Activated CD4-positive, alpha-beta T cell treated with anti-CD3 and anti-CD28 coated beads, Interleukin-2, amount 50 U/mL, for 16 hours (primary cell): ENCODE measurements around the gene OR2T3.
"Not testable (repeated sequence)": the region's sequence is repeated elsewhere in the genome, so short reads cannot be mapped to it uniquely, and the experiment has no call there.

Experiments
- DNase-seq: peaks from one replicate; pipeline ENCODE4 v3.0.0-alpha.2; 2020

OR2T3 gene

GRCh38 chr1:248472111-248472510 lies 1.0 kb upstream of the OR2T3 start:
- DNase-seq = not testable (repeated sequence)

GRCh38 chr1:248475660-248476059 lies 2.5 kb downstream of the OR2T3 start:
- not testable (repeated sequence) for DNase-seq

GRCh38 chr1:248481686-248482579 lies 8.8 kb downstream of the OR2T3 start:
- peak; percentile 57 for DNase-seq

GRCh38 chr1:248488289-248488688 lies 15.1 kb downstream of the OR2T3 start, which contains the start of gene OR2T5:
TSS of gene OR2T5 (plus strand) at chr1:248488589. CDS start at chr1:248488589, 0 bp downstream.
- not testable (repeated sequence) for DNase-seq

- DNase-seq = not testable (repeated sequence)
These were observed 23.5 kb downstream of the OR2T3 start for GRCh38 chr1:248496661-248497060.

- not testable (repeated sequence) for DNase-seq
These were observed 27.3 kb downstream of the OR2T3 start for GRCh38 chr1:248500305-248501035.

GRCh38 chr1:248507773-248508172 lies 34.6 kb downstream of the OR2T3 start, which contains the start of gene OR2G6:
TSS of gene OR2G6 (plus strand) at chr1:248508073. CDS start at chr1:248521647, 13,574 bp downstream.
- DNase-seq = not testable (repeated sequence)

GRCh38 chr1:248510217-248510616 lies 37.1 kb downstream of the OR2T3 start:
- DNase-seq = not testable (repeated sequence)

- no peak for DNase-seq
These were observed 48.7 kb downstream of the OR2T3 start for GRCh38 chr1:248521856-248522255.
